ENCODE data around the gene LAMA2.

DNA sequence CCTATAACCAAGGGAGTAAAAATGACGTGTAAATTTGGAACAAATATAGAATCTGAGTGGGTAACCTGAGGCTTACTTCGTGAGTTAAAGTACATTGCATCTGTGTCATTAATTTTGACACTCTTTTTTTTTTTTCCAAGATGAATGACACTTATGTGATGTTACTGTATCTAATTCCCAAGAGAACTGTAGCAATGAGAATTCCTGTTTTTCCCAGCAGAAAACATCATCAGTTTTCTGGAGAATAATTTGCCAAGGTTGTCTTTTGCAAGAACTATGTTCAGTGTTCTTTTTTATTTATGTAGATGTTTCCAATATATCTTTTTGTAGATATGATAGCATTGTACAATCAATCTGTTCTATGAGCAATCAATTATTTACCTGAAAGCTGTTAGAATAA is 543.4 kb downstream of the LAMA2 start:
- TF ChIP-seq, protein P1, sequence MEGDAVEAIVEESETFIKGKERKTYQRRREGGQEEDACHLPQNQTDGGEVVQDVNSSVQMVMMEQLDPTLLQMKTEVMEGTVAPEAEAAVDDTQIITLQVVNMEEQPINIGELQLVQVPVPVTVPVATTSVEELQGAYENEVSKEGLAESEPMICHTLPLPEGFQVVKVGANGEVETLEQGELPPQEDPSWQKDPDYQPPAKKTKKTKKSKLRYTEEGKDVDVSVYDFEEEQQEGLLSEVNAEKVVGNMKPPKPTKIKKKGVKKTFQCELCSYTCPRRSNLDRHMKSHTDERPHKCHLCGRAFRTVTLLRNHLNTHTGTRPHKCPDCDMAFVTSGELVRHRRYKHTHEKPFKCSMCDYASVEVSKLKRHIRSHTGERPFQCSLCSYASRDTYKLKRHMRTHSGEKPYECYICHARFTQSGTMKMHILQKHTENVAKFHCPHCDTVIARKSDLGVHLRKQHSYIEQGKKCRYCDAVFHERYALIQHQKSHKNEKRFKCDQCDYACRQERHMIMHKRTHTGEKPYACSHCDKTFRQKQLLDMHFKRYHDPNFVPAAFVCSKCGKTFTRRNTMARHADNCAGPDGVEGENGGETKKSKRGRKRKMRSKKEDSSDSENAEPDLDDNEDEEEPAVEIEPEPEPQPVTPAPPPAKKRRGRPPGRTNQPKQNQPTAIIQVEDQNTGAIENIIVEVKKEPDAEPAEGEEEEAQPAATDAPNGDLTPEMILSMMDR (IDR thresholded peaks at IDR 0.05) = no peak
- TF ChIP-seq POLR2AphosphoS5 (IDR thresholded peaks at IDR 0.05; ENCODE audit: low read depth, low read length) = no peak
- TF ChIP-seq, protein P2, sequence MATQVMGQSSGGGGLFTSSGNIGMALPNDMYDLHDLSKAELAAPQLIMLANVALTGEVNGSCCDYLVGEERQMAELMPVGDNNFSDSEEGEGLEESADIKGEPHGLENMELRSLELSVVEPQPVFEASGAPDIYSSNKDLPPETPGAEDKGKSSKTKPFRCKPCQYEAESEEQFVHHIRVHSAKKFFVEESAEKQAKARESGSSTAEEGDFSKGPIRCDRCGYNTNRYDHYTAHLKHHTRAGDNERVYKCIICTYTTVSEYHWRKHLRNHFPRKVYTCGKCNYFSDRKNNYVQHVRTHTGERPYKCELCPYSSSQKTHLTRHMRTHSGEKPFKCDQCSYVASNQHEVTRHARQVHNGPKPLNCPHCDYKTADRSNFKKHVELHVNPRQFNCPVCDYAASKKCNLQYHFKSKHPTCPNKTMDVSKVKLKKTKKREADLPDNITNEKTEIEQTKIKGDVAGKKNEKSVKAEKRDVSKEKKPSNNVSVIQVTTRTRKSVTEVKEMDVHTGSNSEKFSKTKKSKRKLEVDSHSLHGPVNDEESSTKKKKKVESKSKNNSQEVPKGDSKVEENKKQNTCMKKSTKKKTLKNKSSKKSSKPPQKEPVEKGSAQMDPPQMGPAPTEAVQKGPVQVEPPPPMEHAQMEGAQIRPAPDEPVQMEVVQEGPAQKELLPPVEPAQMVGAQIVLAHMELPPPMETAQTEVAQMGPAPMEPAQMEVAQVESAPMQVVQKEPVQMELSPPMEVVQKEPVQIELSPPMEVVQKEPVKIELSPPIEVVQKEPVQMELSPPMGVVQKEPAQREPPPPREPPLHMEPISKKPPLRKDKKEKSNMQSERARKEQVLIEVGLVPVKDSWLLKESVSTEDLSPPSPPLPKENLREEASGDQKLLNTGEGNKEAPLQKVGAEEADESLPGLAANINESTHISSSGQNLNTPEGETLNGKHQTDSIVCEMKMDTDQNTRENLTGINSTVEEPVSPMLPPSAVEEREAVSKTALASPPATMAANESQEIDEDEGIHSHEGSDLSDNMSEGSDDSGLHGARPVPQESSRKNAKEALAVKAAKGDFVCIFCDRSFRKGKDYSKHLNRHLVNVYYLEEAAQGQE (IDR thresholded peaks at IDR 0.05; ENCODE audit: insufficient read depth in 1 of 2, low read depth in 2 of 2, low read length in 1 of 2) = no peak
- no peak for TF ChIP-seq TCF7L2 (IDR thresholded peaks at IDR 0.05; ENCODE audit: low read depth, low read length)
- no peak for TF ChIP-seq SIN3A (IDR thresholded peaks at IDR 0.05; ENCODE audit: borderline replicate concordance, insufficient read depth, low read depth, low read length)
